ENCODE measurements around the gene ZDHHC14. TPM values are rescaled to one million over a fixed set of nuclear protein-coding genes. Genes with fewer than 3 reads are reported as not detected.

ZDHHC14 gene
- total RNA-seq, 2 experiments from 2014 or later, result 2.4 to 2.5 TPM

GRCh38 chr6:157627195-157627966, 246.4 kb downstream of the ZDHHC14 start:
- CTCF ChIA-PET, result interaction anchor here (0.6 to 1.2 kb wide), 3 partner anchors 290 to 978 kb away, joined by 3 to 4 read pairs (median 3); no protein-coding TSS in a partner anchor
- Mint-ChIP-seq H3K4me1 (peaks cover 8% of the 10 kb centered on the region), H3K36me3 (ENCODE audit: low read depth) (no peaks in the 10 kb centered on the region), H3K27ac (no peak overlapping the region), H3K27me3 (no peaks in the 10 kb centered on the region), H3K4me3 (no peak overlapping the region), H3K9me3 (ENCODE audit: low read depth) (peaks cover 6% of the 10 kb centered on the region)
- POLR2A ChIA-PET, result no interaction called here
- DNase-seq (no peak), ATAC-seq (no peak)
- intact Hi-C loops (cut with DNase I, micrococcal nuclease), result no loop called here

DNA sequence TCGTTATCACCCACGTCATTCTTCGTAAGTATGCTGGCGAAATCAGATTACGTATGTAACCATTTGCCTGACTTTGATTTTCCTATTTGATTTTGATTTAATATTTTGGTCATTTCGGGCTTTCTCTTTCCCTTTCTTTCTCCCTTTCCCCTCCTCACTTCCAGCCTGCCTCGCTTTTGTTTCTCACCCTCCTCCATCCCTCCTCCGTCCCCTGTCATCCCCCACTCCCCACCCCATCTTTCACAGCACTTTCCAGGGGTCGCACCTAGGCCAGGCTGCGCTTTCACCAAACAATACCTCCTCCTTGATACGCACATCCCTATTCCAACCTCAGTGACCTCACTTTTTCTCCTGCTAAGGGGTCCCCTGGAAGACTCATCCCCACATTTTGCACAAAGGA, 247.5 kb downstream of the ZDHHC14 start:
- Mint-ChIP-seq H3K27ac (no peak overlapping the region), H3K9me3 (ENCODE audit: low read depth) (no peaks in the 10 kb centered on the region), H3K4me3 (no peak overlapping the region), H3K4me1 (peaks cover 8% of the 10 kb centered on the region), H3K27me3 (no peaks in the 10 kb centered on the region), H3K36me3 (ENCODE audit: low read depth) (no peaks in the 10 kb centered on the region)
- intact Hi-C loops (cut with DNase I, micrococcal nuclease), result no loop called here
- DNase-seq (no peak), ATAC-seq (no peak)
- CTCF ChIA-PET, result no interaction called here
- POLR2A ChIA-PET, result no interaction called here

GRCh38 chr6:157629220-157629619, 248.2 kb downstream of the ZDHHC14 start:
- no peaks in the 10 kb centered on the region for H3K9me3 Mint-ChIP-seq (ENCODE audit: low read depth)
- no peak for ATAC-seq
- H3K4me1 Mint-ChIP-seq, result peaks cover 8% of the 10 kb centered on the region
- peak; percentile 20 for DNase-seq
- ChIA-PET CTCF (interaction anchor here (0.8 kb wide), 1 partner anchor 11 kb away, joined by 3 read pairs; no protein-coding TSS in a partner anchor), POLR2A (interaction anchor here (0.6 to 0.7 kb wide), 2 partner anchors 21 to 357 kb away, joined by 3 to 4 read pairs; no protein-coding TSS in a partner anchor)
- no peaks in the 10 kb centered on the region for H3K27me3 Mint-ChIP-seq
- H3K4me3 Mint-ChIP-seq, result no peak overlapping the region
- no peaks in the 10 kb centered on the region for H3K36me3 Mint-ChIP-seq (ENCODE audit: low read depth)
- intact Hi-C loops (cut with DNase I, micrococcal nuclease), result no loop called here
- H3K27ac Mint-ChIP-seq, result no peak overlapping the region

- DNase-seq (no peak), ATAC-seq (no peak)
- no peaks in the 10 kb centered on the region for H3K27me3 Mint-ChIP-seq
- H3K27ac Mint-ChIP-seq, result no peak overlapping the region
- H3K4me3 Mint-ChIP-seq, result no peak overlapping the region
- POLR2A ChIA-PET, result no interaction called here
- peaks cover 8% of the 10 kb centered on the region for H3K4me1 Mint-ChIP-seq
- intact Hi-C loops (cut with DNase I, micrococcal nuclease), result no loop called here
- CTCF ChIA-PET, result interaction anchor here (0.7 kb wide), 1 partner anchor 197 kb away, joined by 3 read pairs; no protein-coding TSS in a partner anchor
- no peaks in the 10 kb centered on the region for H3K9me3 Mint-ChIP-seq (ENCODE audit: low read depth)
- no peaks in the 10 kb centered on the region for H3K36me3 Mint-ChIP-seq (ENCODE audit: low read depth)
These were observed 249.6 kb downstream of the ZDHHC14 start for GRCh38 chr6:157630463-157631080.

GRCh38 chr6:157631412-157631811, 250.4 kb downstream of the ZDHHC14 start:
- intact Hi-C loops (cut with DNase I, micrococcal nuclease), result no loop called here
- Mint-ChIP-seq H3K4me3 (no peak overlapping the region), H3K27me3 (no peaks in the 10 kb centered on the region), H3K27ac (no peak overlapping the region), H3K4me1 (peaks cover 8% of the 10 kb centered on the region), H3K9me3 (ENCODE audit: low read depth) (no peaks in the 10 kb centered on the region), H3K36me3 (ENCODE audit: low read depth) (no peaks in the 10 kb centered on the region)
- POLR2A ChIA-PET, result no interaction called here
- CTCF ChIA-PET, result interaction anchor here (0.7 kb wide), 1 partner anchor 197 kb away, joined by 3 read pairs; no protein-coding TSS in a partner anchor
- DNase-seq (no peak), ATAC-seq (no peak)

- POLR2A ChIA-PET, result no interaction called here
These were observed 251.0 kb downstream of the ZDHHC14 start for GRCh38 chr6:157631838-157632614.

DNA sequence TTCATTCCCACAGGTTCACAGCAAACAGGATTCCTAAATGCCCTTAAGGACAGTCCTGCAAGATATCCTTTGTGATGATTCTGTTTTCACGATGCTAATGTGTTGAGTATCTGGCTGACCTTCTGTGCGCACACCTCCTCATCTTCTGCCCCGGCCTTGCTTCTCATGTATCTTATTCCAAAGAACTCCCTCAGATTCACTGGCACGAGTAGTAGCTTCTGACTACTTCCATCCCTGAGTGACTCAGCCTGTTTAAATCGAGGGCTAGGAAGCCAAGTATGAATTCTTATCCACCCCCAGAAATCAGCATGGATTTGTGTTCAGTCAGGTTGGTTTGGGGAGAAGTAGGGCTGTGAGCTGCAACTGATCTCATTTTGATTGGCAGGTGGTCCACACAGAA, 251.8 kb downstream of the ZDHHC14 start:
- no peaks in the 10 kb centered on the region for H3K27me3 Mint-ChIP-seq
- no peaks in the 10 kb centered on the region for H3K9me3 Mint-ChIP-seq (ENCODE audit: low read depth)
- DNase-seq (no peak), ATAC-seq (no peak)
- intact Hi-C loops (cut with DNase I, micrococcal nuclease), result no loop called here
- H3K4me3 Mint-ChIP-seq, result no peak overlapping the region
- ChIA-PET CTCF (no interaction called here), POLR2A (no interaction called here)
- no peak overlapping the region for H3K27ac Mint-ChIP-seq
- H3K36me3 Mint-ChIP-seq (ENCODE audit: low read depth), result no peaks in the 10 kb centered on the region
- H3K4me1 Mint-ChIP-seq, result peaks cover 8% of the 10 kb centered on the region

More at GRCh38 chr6:157631838-157632614, 251.0 kb downstream of the ZDHHC14 start:
- no peak for ATAC-seq
- Mint-ChIP-seq H3K36me3 (ENCODE audit: low read depth) (no peaks in the 10 kb centered on the region), H3K4me3 (no peak overlapping the region), H3K9me3 (ENCODE audit: low read depth) (no peaks in the 10 kb centered on the region), H3K27me3 (no peaks in the 10 kb centered on the region), H3K27ac (no peak overlapping the region), H3K4me1 (peaks cover 8% of the 10 kb centered on the region)
- CTCF ChIA-PET, result no interaction called here
- intact Hi-C loops (cut with DNase I, micrococcal nuclease), result no loop called here
- DNase-seq, result no peak

DNA sequence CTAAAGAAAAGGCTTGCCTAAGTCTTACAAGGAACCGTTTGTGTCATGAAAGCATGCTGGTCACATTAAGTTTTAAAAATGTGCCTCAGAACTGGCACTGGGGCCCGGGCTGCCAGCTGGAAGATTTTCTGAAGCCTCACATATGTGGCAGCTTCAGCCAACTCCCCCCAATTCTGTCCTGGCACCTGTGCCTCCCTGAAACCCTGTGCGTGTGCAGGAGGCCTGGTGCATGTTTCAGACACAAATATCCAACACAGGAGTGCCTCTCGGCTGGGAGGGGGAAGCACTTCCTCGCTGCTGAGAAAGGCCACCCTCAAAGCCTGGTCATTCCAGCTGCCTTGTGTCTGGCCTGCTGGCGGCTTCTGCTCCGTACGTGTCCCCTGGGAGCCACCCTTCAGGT, 253.6 kb downstream of the ZDHHC14 start:
- no peak for ATAC-seq
- Mint-ChIP-seq H3K27ac (no peak overlapping the region), H3K36me3 (ENCODE audit: low read depth) (no peaks in the 10 kb centered on the region), H3K9me3 (ENCODE audit: low read depth) (no peaks in the 10 kb centered on the region), H3K27me3 (no peaks in the 10 kb centered on the region), H3K4me3 (no peak overlapping the region), H3K4me1 (peaks cover 4% of the 10 kb centered on the region)
- intact Hi-C loops (cut with DNase I, micrococcal nuclease), result no loop called here
- ChIA-PET POLR2A (no interaction called here), CTCF (interaction anchor here (0.7 kb wide), 1 partner anchor 48 kb away, joined by 3 read pairs; no protein-coding TSS in a partner anchor)
- DNase-seq, result no peak

DNA sequence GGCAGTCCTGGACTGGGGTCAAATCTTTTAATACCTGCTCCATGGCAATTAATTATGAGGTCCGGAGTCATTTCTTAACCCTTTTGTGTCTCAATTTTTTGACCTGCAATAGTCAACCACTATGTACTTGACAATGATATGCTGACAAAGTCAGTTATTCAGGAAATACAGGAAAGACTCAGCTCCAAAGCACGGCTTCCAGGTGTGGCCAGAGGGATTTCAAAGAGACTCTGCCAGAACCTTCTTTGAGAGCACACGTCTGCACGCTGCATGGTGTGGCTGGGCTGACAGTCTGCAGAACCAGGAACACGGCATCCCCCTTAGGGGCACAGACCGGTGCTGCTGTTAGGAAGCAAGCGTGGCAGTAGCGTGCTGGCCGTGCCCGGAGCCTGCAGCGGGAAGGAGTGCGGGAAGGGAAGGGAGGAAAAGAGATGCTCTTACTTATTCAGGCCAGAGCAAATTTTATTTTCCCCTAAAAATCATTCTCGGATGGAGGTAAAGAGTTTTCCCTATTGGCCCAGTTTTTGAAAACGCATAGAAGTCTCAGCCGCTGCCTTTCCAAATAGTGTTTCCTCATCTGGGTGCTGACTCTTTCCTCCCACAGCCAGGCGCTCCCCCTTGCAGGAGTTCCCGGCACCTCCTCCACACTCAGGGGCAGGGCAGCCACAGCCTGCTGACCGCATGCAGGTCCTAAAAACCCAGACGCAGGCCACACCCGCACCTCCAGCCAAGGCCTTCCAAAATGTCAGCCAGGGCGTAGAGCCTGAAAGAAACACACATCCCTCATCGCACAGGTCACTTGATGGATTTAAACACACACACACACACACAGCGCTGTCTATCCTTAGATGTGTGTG, 254.6 kb downstream of the ZDHHC14 start:
- DNase-seq (no peak), ATAC-seq (no peak)
- H3K9me3 Mint-ChIP-seq (ENCODE audit: low read depth), result no peaks in the 10 kb centered on the region
- ChIA-PET CTCF (interaction anchor here (0.8 kb wide), 1 partner anchor 31 kb away, joined by 3 read pairs; no protein-coding TSS in a partner anchor), POLR2A (no interaction called here)
- intact Hi-C loops (cut with DNase I, micrococcal nuclease), result no loop called here
- no peaks in the 10 kb centered on the region for H3K27me3 Mint-ChIP-seq
- no peaks in the 10 kb centered on the region for H3K36me3 Mint-ChIP-seq (ENCODE audit: low read depth)
- no peak overlapping the region for H3K27ac Mint-ChIP-seq
- peaks cover 3% of the 10 kb centered on the region for H3K4me1 Mint-ChIP-seq
- no peak overlapping the region for H3K4me3 Mint-ChIP-seq

DNA sequence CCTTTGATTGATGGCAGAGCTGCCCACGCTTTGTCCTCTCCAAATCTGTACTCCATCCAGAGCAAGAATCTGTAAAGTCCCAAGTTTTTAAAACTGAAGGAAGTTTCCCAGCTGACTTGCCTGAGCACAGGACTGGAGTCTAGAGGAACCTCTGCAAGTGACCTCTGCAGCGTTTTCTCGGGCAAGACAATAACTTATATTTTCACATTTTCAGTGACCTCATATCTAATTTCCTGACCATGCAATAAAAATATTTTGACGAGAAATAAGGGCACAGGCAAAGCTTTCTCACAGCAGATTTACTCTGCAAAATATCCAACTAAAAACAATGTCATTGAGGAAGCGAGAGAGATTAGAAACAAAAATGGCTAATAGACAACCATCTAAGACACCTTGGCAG, 256.5 kb downstream of the ZDHHC14 start:
- H3K4me1 Mint-ChIP-seq, result peaks cover 3% of the 10 kb centered on the region
- no peak overlapping the region for H3K4me3 Mint-ChIP-seq
- ChIA-PET POLR2A (no interaction called here), CTCF (interaction anchor here (0.8 kb wide), 1 partner anchor 340 kb away, joined by 3 read pairs; no protein-coding TSS in a partner anchor)
- H3K9me3 Mint-ChIP-seq (ENCODE audit: low read depth), result no peaks in the 10 kb centered on the region
- intact Hi-C loops (cut with DNase I, micrococcal nuclease), result no loop called here
- no peaks in the 10 kb centered on the region for H3K36me3 Mint-ChIP-seq (ENCODE audit: low read depth)
- DNase-seq (no peak), ATAC-seq (no peak)
- no peaks in the 10 kb centered on the region for H3K27me3 Mint-ChIP-seq
- no peak overlapping the region for H3K27ac Mint-ChIP-seq

Data from activated CD4-positive, alpha-beta T cell treated with anti-CD3 and anti-CD28 coated beads for 36 hours (primary cell).